HepG2 (cell line): Measurements from ENCODE around the gene PDLIM5. TPM values are rescaled to one million over a fixed set of nuclear protein-coding genes. Genes with fewer than 3 reads are reported as not detected.

Experiments used
- ATAC-seq: fragments of 200-7000 bp; cut with Tn5 transposase; 3 replicates; pipeline ENCODE4 v1.9.1; 2020; ENCODE audit warnings: mild to moderate bottlenecking, moderate library complexity
- BruUV-seq: library from RNA; stranded (reverse); fragments of 400-500 nt; replicated peaks from 2 replicates; lab custom pipeline; 2021; lab: Mats Ljungman, UMichigan
- CTCF ChIA-PET: fragments of 300-600 bp; formaldehyde crosslinking; extraction: SDS; loops from one replicate; lab custom pipeline; 2021; ENCODE audit warnings: low total read pairs, inconsistent platforms, low intra/inter-chr PET ratio; lab: Yijun Ruan, JAX
- POLR2A ChIA-PET: fragments of 350-600 bp; sonication (Branson Sonifier 250); formaldehyde crosslinking; loops from one replicate; lab custom pipeline; 2020; ENCODE audit warnings: antibody characterized with exemption, inconsistent platforms; lab: Yijun Ruan, JAX
- DNase-seq: peaks from one replicate; pipeline ENCODE4 v3.0.0-alpha.2; 2015; ENCODE audit warnings: low spot score
- FAIRE-seq: peaks from 3 replicates; lab custom pipeline; 2011; peaks lifted over from hg19 to GRCh38; lab: Jason Lieb, UNC
- H2AFZ ChIP-seq: one replicate; pipeline ENCODE4 v1.6.1; 2011; ENCODE audit warnings: low read length, inconsistent platforms
- H3K27ac ChIP-seq: fragments of 300-600 bp; 3 replicates; pipeline ENCODE4 v1.8.0; 2011; ENCODE audit warnings: mixed run types, mild to moderate bottlenecking, mixed read lengths, low read length, inconsistent platforms; ENCODE audit not compliant: insufficient read depth; ENCODE audit errors: extremely low read length
- H3K27me3 ChIP-seq, 2 experiments: fragments of 200-600 bp in 1 of 2; 2 replicates in 1 of 2; 3 replicates in 1 of 2; pipeline versions ENCODE4 v1.6.0 to v1.8.0; 2011; ENCODE audit warnings: low read length in 2 of 2, mild to moderate bottlenecking in 2 of 2, moderate library complexity in 2 of 2, inconsistent platforms in 1 of 2; ENCODE audit not compliant: insufficient read depth in 2 of 2, control insufficient read depth in 1 of 2
- H3K36me3 ChIP-seq, 2 experiments: fragments of 200-600 bp in 1 of 2; replicated peaks in 1 of 2; 2 replicates in 1 of 2; 3 replicates in 1 of 2; pipeline versions ENCODE4 v1.5.1 to v1.8.0; 2011; ENCODE audit warnings: low read length in 2 of 2, inconsistent platforms in 1 of 2; ENCODE audit not compliant: insufficient read depth in 2 of 2, control insufficient read depth in 1 of 2
- H3K4me1 ChIP-seq: 2 replicates; pipeline ENCODE4 v1.5.1; 2012; ENCODE audit warnings: low read length, inconsistent platforms; ENCODE audit not compliant: insufficient read depth
- H3K4me2 ChIP-seq: 2 replicates; pipeline ENCODE4 v1.6.0; 2011; ENCODE audit warnings: low read depth, low read length, inconsistent platforms
- H3K4me3 ChIP-seq, 3 experiments: fragments of 200-600 bp in 1 of 3; sonication (generic), shearing (Covaris generic) in 1 of 3; replicated peaks in 1 of 3; 2 replicates each; pipeline ENCODE4 v1.5.1; 2011 to 2016; ENCODE audit warnings: low read length in 3 of 3, inconsistent platforms in 2 of 3, low read depth in 2 of 3, mild to moderate bottlenecking in 2 of 3, control low read depth in 1 of 3, mixed read lengths in 1 of 3; ENCODE audit not compliant: insufficient read depth in 1 of 3
- H3K79me2 ChIP-seq: one replicate; pipeline ENCODE4 v1.6.1; 2011; ENCODE audit warnings: low read length, inconsistent platforms; ENCODE audit not compliant: insufficient read depth
- H3K9ac ChIP-seq: 2 replicates; pipeline ENCODE4 v1.6.0; 2011; ENCODE audit warnings: mild to moderate bottlenecking, low read depth, low read length, inconsistent platforms; ENCODE audit not compliant: insufficient read depth
- H3K9me3 ChIP-seq: 2 replicates; pipeline ENCODE4 v1.5.1; 2012; ENCODE audit warnings: mild to moderate bottlenecking, low read length
- H4K20me1 ChIP-seq: 2 replicates; pipeline ENCODE4 v1.6.0; 2011; ENCODE audit warnings: inconsistent platforms, mild to moderate bottlenecking, low read length, moderate library complexity; ENCODE audit not compliant: insufficient read depth
- E2F2 ChIP-seq: sonication (generic); formaldehyde crosslinking; IDR thresholded peaks from 2 replicates; pipeline ENCODE4 v1.4.0; 2020; ENCODE audit warnings: missing genetic modification reagents, borderline replicate concordance
- PRDM10 ChIP-seq: sonication (generic); formaldehyde crosslinking; IDR thresholded peaks from 2 replicates; pipeline ENCODE4 v1.4.0; 2020; ENCODE audit warnings: low read depth, missing genetic modification reagents
- SRSF1 ChIP-seq: fragments of 200-400 bp; formaldehyde crosslinking; optimal IDR thresholded peaks from 2 replicates; pipeline ENCODE3; 2017; ENCODE audit warnings: mild to moderate bottlenecking, low read depth, low read length, moderate library complexity
- ZNF20 ChIP-seq: sonication (generic); formaldehyde crosslinking; IDR thresholded peaks from 2 replicates; pipeline ENCODE4 v1.4.0; 2020; ENCODE audit warnings: mild to moderate bottlenecking, moderate library complexity, missing genetic modification reagents
- ZNF737 ChIP-seq: sonication (generic); formaldehyde crosslinking; IDR thresholded peaks from 2 replicates; pipeline ENCODE4 v1.5.0; 2020; ENCODE audit warnings: missing genetic modification reagents, mild to moderate bottlenecking, borderline replicate concordance
- WGBS: methylation state at CpG from one replicate; pipeline ENCODE4 v1.1.6; 2017; ENCODE audit warnings: low lambda C conversion rate; 5-methylcytosine and 5-hydroxymethylcytosine counted together
- in situ Hi-C: cut with HindIII; loops from 2 replicates; pipeline ENCODE4 v1.10.0; 2017; ENCODE audit warnings: low pct_unique_long_range_greater_than_20kb; ENCODE audit not compliant: extremely low pct_ligation_motif_present
- intact Hi-C: fragments of 100-400 bp; cut with micrococcal nuclease; formaldehyde crosslinking; loops from one replicate; pipeline ENCODE4 v1.10.0; 2022; ENCODE audit not compliant: unreplicated experiment
- polyA plus RNA-seq, 8 experiments: library from polyadenylated mRNA; depleted of rRNA in 3 of 8; stranded (reverse) in 7 of 8; unstranded in 1 of 8; fragments of >200 nt; fragmentation: Illumina TruSeq in 4 of 8; extraction: Trizol in 4 of 8; gene quantifications; 2 replicates each; pipeline versions ENCODE4 v1.2.1 to v1.2.3, GENCODE V29; 2011 to 2016; ENCODE audit warnings: low read depth in 4 of 8, missing spikeins in 1 of 8, mixed read lengths in 1 of 8; ENCODE audit not compliant: insufficient read depth in 1 of 8
- total RNA-seq, 5 experiments: library from RNA; depleted of rRNA; stranded (reverse); fragments of >200 nt; fragmentation: Illumina TruSeq; extraction: Trizol; gene quantifications; 2 replicates each; pipeline ENCODE4 v1.2.3, GENCODE V29; 2016; ENCODE audit warnings: low read depth in 1 of 5
- TF ChIP-seq, protein P1 (sequence below): sonication (generic); formaldehyde crosslinking; IDR thresholded peaks from 2 replicates; pipeline ENCODE4 v1.4.0; 2020; ENCODE audit warnings: mild to moderate bottlenecking, missing genetic modification reagents

PDLIM5 gene
- total and polyA plus RNA-seq, 2 of the 13 experiments (the other 11 are each of a cell fraction or from before 2014, with no cell fraction given), result 52.8 to 119 TPM

DNA sequence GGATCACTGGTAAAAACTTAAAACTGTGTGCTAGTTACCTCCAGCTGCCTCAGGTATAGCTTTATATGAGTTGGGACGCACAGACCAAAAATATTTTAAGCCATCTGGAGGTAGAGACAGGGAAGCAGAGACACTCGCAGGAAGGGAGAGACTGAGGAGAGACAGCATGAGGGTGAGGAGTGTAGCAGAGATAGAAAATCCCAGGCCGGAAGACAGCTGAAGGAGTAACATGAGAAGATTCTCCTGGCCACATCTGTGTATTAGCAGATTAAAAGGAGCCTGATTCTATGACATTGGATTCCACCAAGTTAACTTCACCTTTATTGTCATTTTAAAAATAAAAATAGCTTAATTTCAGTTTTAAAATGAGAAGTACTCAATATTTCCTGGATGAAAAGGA, 84.3 kb downstream of the PDLIM5 start:
- no peaks in the 10 kb centered on the region; a peak in 1 of 5 replicates for H3K36me3 ChIP-seq
- H3K27me3 ChIP-seq, result no peaks in the 10 kb centered on the region
- no peak for DNase-seq
- intact Hi-C loops (no loop called here), in situ Hi-C loops (no loop called here)
- H3K9ac ChIP-seq, result no peak overlapping the region
- no peak overlapping the region for H3K4me2 ChIP-seq
- BruUV-seq, result no TSS peak
- H3K79me2 ChIP-seq, result peaks cover 6% of the 10 kb centered on the region
- ATAC-seq, result no peak
- no peak overlapping the region for H2AFZ ChIP-seq
- ChIA-PET CTCF (no interaction called here), POLR2A (no interaction called here)
- no peak overlapping the region for H3K4me3 ChIP-seq
- no peaks in the 10 kb centered on the region for H3K9me3 ChIP-seq
- no peak for FAIRE-seq
- no peaks in the 10 kb centered on the region for H4K20me1 ChIP-seq
- peaks cover 25% of the 10 kb centered on the region for H3K4me1 ChIP-seq
- 96% methylated on average over 3 of the region's 3 CpGs for WGBS
- no peak overlapping the region for H3K27ac ChIP-seq
- TF ChIP-seq SRSF1 (no peak), ZNF20 (no peak), E2F2 (CRISPR knock-in tag) (no peak), ZNF737 (CRISPR knock-in tag) (no peak), PRDM10 (no peak)
- TF ChIP-seq, protein P1, sequence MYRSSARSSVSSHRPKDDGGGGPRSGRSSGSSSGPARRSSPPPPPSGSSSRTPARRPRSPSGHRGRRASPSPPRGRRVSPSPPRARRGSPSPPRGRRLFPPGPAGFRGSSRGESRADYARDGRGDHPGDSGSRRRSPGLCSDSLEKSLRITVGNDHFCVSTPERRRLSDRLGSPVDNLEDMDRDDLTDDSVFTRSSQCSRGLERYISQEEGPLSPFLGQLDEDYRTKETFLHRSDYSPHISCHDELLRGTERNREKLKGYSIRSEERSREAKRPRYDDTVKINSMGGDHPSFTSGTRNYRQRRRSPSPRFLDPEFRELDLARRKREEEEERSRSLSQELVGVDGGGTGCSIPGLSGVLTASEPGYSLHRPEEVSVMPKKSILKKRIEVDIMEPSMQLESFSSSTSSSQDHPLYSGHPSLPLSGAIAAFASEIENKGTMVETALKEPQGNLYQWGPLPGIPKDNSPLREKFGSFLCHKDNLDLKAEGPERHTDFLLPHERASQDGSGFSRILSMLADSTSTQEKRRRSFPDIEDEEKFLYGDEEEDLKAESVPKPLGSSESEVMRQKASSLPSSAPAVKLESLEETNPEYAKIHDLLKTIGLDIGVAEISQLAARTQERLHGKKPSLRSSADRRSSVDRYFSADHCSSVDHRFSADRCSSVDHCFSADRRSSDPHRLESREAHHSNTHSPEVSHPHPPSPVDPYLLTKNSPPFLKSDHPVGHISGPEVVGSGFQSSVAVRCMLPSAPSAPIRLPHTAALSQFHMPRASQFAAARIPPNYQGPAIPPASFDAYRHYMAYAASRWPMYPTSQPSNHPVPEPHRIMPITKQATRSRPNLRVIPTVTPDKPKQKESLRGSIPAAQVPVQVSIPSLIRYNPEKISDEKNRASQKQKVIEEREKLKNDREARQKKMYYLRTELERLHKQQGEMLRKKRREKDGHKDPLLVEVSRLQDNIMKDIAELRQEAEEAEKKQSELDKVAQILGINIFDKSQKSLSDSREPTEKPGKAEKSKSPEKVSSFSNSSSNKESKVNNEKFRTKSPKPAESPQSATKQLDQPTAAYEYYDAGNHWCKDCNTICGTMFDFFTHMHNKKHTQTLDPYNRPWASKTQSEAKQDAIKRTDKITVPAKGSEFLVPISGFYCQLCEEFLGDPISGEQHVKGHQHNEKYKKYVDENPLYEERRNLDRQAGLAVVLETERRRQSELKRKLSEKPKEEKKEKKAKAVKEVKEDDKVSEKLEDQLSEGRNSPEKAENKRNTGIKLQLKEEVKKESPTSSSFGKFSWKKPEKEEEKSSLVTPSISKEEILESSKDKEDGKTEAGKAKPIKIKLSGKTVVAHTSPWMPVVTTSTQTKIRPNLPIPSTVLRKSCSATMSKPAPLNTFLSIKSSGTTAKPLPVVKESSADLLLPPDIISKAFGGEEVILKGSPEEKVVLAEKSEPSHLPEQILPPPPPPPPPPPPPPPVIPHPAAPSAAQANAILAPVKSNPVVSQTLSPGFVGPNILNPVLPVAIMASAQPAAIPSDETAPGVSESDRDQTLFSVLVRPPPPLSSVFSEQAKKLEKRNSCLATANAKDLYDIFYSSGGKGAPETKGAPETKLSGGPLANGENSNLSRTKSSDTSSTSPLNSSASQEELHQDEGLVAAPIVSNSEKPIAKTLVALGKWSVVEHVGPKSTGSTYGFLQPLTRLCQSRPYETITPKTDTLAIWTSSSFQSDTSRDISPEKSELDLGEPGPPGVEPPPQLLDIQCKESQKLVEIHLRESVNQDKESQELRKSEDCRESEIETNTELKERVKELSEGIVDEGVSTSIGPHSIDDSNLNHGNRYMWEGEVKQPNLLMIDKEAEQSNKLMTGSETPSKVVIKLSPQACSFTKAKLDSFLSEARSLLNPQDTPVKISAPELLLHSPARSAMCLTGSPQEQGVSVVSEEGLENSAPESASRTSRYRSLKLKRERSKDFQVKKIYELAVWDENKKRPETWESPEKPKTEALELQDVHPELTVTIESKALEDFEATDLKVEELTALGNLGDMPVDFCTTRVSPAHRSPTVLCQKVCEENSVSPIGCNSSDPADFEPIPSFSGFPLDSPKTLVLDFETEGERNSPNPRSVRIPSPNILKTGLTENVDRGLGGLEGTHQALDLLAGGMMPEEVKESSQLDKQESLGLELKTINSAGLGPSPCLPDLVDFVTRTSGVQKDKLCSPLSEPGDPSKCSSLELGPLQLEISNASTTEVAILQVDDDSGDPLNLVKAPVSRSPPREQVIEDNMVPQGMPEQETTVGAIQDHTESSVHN (CRISPR knock-in tag), result no peak
